Measurements from ENCODE around the gene NUP93.

DNA sequence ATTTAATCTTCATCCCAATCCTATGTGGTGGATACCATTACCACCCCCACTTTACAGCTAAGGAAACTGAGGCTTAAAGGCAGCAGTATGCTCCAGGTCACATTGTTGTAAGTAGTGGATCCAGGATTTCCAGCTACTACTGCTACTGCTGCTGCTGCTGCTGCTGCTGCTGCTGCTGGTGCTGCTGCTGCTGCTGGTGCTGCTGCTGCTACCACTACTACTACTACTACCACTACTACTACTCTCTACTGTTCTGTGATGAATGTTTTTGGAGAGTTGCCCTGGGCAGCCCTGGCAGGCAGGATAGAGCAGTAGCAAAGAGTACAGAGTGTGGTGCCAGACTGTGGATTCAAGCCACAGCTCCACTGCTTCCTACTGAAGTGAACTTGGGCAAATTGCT, 85.8 kb downstream of the NUP93 start:
- TF ChIP-seq CTCF (tag by site-specific recombination; IDR thresholded peaks at IDR 0.05) = no peak
- no peak for TF ChIP-seq ZNF24 (tag by site-specific recombination; IDR thresholded peaks at IDR 0.05)
- TF ChIP-seq ZNF138 (tag by site-specific recombination; IDR thresholded peaks at IDR 0.05; ENCODE audit: borderline replicate concordance) = no peak
- no peak for TF ChIP-seq BCL11B (tag by site-specific recombination; IDR thresholded peaks at IDR 0.05; ENCODE audit: low read depth)
- TF ChIP-seq, protein P1, sequence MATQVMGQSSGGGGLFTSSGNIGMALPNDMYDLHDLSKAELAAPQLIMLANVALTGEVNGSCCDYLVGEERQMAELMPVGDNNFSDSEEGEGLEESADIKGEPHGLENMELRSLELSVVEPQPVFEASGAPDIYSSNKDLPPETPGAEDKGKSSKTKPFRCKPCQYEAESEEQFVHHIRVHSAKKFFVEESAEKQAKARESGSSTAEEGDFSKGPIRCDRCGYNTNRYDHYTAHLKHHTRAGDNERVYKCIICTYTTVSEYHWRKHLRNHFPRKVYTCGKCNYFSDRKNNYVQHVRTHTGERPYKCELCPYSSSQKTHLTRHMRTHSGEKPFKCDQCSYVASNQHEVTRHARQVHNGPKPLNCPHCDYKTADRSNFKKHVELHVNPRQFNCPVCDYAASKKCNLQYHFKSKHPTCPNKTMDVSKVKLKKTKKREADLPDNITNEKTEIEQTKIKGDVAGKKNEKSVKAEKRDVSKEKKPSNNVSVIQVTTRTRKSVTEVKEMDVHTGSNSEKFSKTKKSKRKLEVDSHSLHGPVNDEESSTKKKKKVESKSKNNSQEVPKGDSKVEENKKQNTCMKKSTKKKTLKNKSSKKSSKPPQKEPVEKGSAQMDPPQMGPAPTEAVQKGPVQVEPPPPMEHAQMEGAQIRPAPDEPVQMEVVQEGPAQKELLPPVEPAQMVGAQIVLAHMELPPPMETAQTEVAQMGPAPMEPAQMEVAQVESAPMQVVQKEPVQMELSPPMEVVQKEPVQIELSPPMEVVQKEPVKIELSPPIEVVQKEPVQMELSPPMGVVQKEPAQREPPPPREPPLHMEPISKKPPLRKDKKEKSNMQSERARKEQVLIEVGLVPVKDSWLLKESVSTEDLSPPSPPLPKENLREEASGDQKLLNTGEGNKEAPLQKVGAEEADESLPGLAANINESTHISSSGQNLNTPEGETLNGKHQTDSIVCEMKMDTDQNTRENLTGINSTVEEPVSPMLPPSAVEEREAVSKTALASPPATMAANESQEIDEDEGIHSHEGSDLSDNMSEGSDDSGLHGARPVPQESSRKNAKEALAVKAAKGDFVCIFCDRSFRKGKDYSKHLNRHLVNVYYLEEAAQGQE (tag by site-specific recombination; IDR thresholded peaks at IDR 0.05) = no peak
- TF ChIP-seq KLF7 (tag by site-specific recombination; IDR thresholded peaks at IDR 0.05; ENCODE audit: borderline replicate concordance) = no peak
- TF ChIP-seq ZSCAN16 (tag by site-specific recombination; IDR thresholded peaks at IDR 0.05) = no peak
- TF ChIP-seq ZNF155 (tag by site-specific recombination; IDR thresholded peaks at IDR 0.05) = no peak
- no peak for TF ChIP-seq ZBTB7A (tag by site-specific recombination; IDR thresholded peaks at IDR 0.05; ENCODE audit: low read depth)
- TF ChIP-seq ZNF140 (tag by site-specific recombination; IDR thresholded peaks at IDR 0.05) = no peak
- TF ChIP-seq ZNF626 (tag by site-specific recombination; IDR thresholded peaks at IDR 0.05) = no peak
- no peak for TF ChIP-seq ZNF660 (tag by site-specific recombination; IDR thresholded peaks at IDR 0.05)
- TF ChIP-seq PRDM4 (tag by site-specific recombination; IDR thresholded peaks at IDR 0.05) = no peak

All from HEK293 (cell line).